NCI-H748 treated with DMSO at 0.1 percent for 48 hours (cell line): ENCODE data around the gene HSD11B2.

ENCODE experiments used
- DNase-seq: peaks from one replicate; lab custom pipeline; 2025; lab: John Stamatoyannopoulos, UW

HSD11B2 gene

GRCh38 chr16:67435758-67436164 is 4.8 kb downstream of the HSD11B2 start:
- no peak for DNase-seq

- DNase-seq = no peak
Observed at GRCh38 chr16:67436640-67437193, 5.8 kb downstream of the HSD11B2 start.

GRCh38 chr16:67437513-67437912 is 6.6 kb downstream of the HSD11B2 start:
- no peak for DNase-seq

GRCh38 chr16:67438098-67438791 is 7.3 kb downstream of the HSD11B2 start:
- DNase-seq = no peak

- no peak for DNase-seq
Observed at GRCh38 chr16:67438824-67439393, 8.0 kb downstream of the HSD11B2 start.

GRCh38 chr16:67441271-67441753 is 10.4 kb downstream of the HSD11B2 start:
- DNase-seq = no peak

GRCh38 chr16:67441907-67442306 is 11.0 kb downstream of the HSD11B2 start:
- no peak for DNase-seq

- no peak for DNase-seq
Observed at GRCh38 chr16:67442581-67443255, 11.8 kb downstream of the HSD11B2 start.

GRCh38 chr16:67443265-67443664 is 12.3 kb downstream of the HSD11B2 start:
- DNase-seq = no peak

GRCh38 chr16:67444259-67445125 is 13.6 kb downstream of the HSD11B2 start:
- no peak for DNase-seq

GRCh38 chr16:67445126-67445426 is 14.2 kb downstream of the HSD11B2 start:
- DNase-seq = no peak

GRCh38 chr16:67445441-67445912 is 14.6 kb downstream of the HSD11B2 start:
- no peak for DNase-seq

GRCh38 chr16:67445913-67446907 is 15.3 kb downstream of the HSD11B2 start:
- DNase-seq = no peak

GRCh38 chr16:67446968-67447507 is 16.1 kb downstream of the HSD11B2 start:
- DNase-seq = no peak

- no peak for DNase-seq
Observed at GRCh38 chr16:67447508-67448076, 16.7 kb downstream of the HSD11B2 start.

GRCh38 chr16:67448580-67448979 is 17.7 kb downstream of the HSD11B2 start:
- DNase-seq = no peak

- DNase-seq = no peak
Observed at GRCh38 chr16:67449336-67449735, 18.4 kb downstream of the HSD11B2 start.

GRCh38 chr16:67449739-67450138 is 18.8 kb downstream of the HSD11B2 start:
- DNase-seq = no peak

GRCh38 chr16:67451061-67451703 is 20.3 kb downstream of the HSD11B2 start:
- DNase-seq = no peak
